ENCODE measurements around the gene PERCC1. TPM values are rescaled to one million over a fixed set of nuclear protein-coding genes. Genes with fewer than 3 reads are reported as not detected.
"Not testable (repeated sequence)": the region's sequence is repeated elsewhere in the genome, so short reads cannot be mapped to it uniquely, and the experiment has no call there.

Gene PERCC1
- total RNA-seq, 6 donors from 2014 or later: 0.27 to 2.2 TPM; not detected in 4

DNA sequence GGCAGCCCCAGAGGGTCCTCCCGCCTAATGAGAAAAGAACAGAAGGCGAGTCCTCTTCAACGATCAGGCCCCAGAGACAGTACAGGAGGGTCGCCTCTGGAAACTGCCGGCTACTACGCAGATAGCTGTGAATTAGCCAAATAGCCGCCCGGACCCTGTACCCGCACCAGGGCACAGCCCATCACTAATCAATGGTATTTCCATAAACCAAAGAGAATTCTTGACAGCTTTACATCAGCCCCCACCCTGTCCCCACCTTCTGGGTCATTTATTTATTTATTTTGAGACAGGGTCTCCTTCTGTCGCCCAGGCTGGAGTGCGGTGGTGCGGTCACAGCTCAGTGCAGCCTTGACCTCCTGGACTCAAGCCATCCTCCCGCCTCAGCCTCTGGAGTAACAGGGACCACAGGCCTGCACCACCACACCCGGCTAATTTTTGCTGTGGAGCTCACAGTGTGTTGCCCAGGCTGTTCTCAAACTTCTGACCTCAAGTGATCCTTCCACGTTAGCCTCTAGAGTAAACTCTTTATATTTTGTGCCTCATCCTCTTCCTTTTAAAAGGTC, 44.8 kb downstream of the PERCC1 start:
- H3K9me3 ChIP-seq: no peaks in the 10 kb centered on the region
- TF ChIP-seq, protein P1, sequence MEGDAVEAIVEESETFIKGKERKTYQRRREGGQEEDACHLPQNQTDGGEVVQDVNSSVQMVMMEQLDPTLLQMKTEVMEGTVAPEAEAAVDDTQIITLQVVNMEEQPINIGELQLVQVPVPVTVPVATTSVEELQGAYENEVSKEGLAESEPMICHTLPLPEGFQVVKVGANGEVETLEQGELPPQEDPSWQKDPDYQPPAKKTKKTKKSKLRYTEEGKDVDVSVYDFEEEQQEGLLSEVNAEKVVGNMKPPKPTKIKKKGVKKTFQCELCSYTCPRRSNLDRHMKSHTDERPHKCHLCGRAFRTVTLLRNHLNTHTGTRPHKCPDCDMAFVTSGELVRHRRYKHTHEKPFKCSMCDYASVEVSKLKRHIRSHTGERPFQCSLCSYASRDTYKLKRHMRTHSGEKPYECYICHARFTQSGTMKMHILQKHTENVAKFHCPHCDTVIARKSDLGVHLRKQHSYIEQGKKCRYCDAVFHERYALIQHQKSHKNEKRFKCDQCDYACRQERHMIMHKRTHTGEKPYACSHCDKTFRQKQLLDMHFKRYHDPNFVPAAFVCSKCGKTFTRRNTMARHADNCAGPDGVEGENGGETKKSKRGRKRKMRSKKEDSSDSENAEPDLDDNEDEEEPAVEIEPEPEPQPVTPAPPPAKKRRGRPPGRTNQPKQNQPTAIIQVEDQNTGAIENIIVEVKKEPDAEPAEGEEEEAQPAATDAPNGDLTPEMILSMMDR (IDR thresholded peaks at IDR 0.05): no peak
- no peak for TF ChIP-seq EP300 (IDR thresholded peaks at IDR 0.05)
- no peak for TF ChIP-seq POLR2A (IDR thresholded peaks at IDR 0.05)
- TF ChIP-seq POLR2AphosphoS5 (IDR thresholded peaks at IDR 0.05): no peak
- no peak for DNase-seq
- peak overlapping the region; percentile 73 to 99 (median 86) for H3K4me3 ChIP-seq
- no peaks in the 10 kb centered on the region for H3K27me3 ChIP-seq
- peaks cover 16 to 48% (median 26%) of the 10 kb centered on the region in 4 donors for H3K4me1 ChIP-seq
- H3K36me3 ChIP-seq: no peaks in the 10 kb centered on the region
- H3K27ac ChIP-seq: peak overlapping the region; percentile 81 to 96 (median 94)
- no peak for ATAC-seq (ENCODE audit: low FRiP score in 2 of 2)
- WGBS, 2 donors: 68 to 81% methylated on average over 11 to 15 of the region's 15 CpGs

DNA sequence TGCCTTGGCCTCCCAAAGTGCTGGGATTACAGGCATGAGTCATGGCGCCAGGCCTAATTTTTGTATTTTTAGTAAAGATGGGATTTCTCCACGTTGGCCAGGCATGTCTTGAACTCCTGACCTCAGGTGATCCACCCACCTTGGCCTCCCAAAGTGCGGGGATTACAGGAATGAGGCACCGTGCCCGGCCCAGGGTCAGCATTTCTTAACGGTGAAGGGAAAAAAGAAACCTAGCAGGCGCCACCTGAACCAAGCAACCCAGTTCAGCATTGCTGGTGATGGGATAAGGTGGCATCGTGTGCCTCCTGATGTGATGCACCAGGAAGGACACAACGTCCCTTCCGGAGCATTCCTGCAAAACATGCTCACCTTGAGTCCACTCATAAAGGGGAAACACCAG, 46.2 kb downstream of the PERCC1 start:
- WGBS, 2 donors: 86 to 94% methylated on average over 10 of the region's 10 CpGs
- H3K9me3 ChIP-seq: no peaks in the 10 kb centered on the region
- H3K27me3 ChIP-seq: no peaks in the 10 kb centered on the region
- DNase-seq (no peak), ATAC-seq (ENCODE audit: low FRiP score in 2 of 2) (no peak)
- no peak overlapping the region for H3K27ac ChIP-seq
- TF ChIP-seq, protein P1 (IDR thresholded peaks at IDR 0.05): no peak
- no peak for TF ChIP-seq EP300 (IDR thresholded peaks at IDR 0.05)
- TF ChIP-seq POLR2AphosphoS5 (IDR thresholded peaks at IDR 0.05): no peak
- no peak for TF ChIP-seq POLR2A (IDR thresholded peaks at IDR 0.05)
- peaks cover 15 to 34% (median 17%) of the 10 kb centered on the region in 4 donors for H3K4me1 ChIP-seq
- H3K36me3 ChIP-seq: no peaks in the 10 kb centered on the region
- H3K4me3 ChIP-seq: no peak overlapping the region

DNA sequence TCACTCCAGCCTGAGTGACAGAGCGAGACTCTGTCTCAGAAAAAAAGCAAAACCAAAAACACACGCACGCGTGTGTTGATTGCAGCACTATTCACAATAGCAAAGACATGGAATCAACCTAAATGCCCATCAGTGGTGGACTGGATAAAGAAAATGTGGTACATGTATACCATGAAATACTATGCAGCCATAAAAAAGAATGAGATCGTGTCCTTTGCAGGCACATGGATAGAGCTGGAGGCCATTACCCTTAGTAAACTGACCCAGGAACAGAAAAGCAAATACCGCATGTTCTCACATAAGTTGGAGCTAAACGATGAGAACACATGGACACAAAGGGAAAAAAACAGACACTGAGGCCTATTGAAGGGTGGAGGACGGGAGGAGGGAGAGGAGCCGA, 48.1 kb downstream of the PERCC1 start:
- not testable (repeated sequence) for H3K4me3 ChIP-seq; H3K36me3 ChIP-seq; DNase-seq; H3K27ac ChIP-seq; H3K27me3 ChIP-seq; ATAC-seq (ENCODE audit: low FRiP score in 2 of 2); H3K9me3 ChIP-seq
- 92 to 95% methylated on average over 9 of the region's 9 CpGs for WGBS, 2 donors
- peaks cover 9 to 15% (median 11%) of the 10 kb centered on the region in 4 donors for H3K4me1 ChIP-seq

GRCh38 chr16:1481906-1482835, 51.3 kb downstream of the PERCC1 start:
- no peak for ATAC-seq (ENCODE audit: low FRiP score in 2 of 2)
- Histone ChIP-seq H3K4me3 (no peak overlapping the region), H3K9me3 (no peaks in the 10 kb centered on the region), H3K27ac (no peak overlapping the region), H3K4me1 (no peaks in the 10 kb centered on the region), H3K27me3 (no peaks in the 10 kb centered on the region), H3K36me3 (no peaks in the 10 kb centered on the region)
- WGBS, 2 donors: 80 to 83% methylated on average over 20 to 28 of the region's 28 CpGs
- no peak for DNase-seq
- TF ChIP-seq, protein P1 (IDR thresholded peaks at IDR 0.05): no peak
- no peak for TF ChIP-seq POLR2A (IDR thresholded peaks at IDR 0.05)
- no peak for TF ChIP-seq POLR2AphosphoS5 (IDR thresholded peaks at IDR 0.05)
- no peak for TF ChIP-seq EP300 (IDR thresholded peaks at IDR 0.05)

Other genes starting within 250 kb of the PERCC1 start
- gene TPSG1, start 205.8 kb upstream of the PERCC1 start, total RNA-seq: 10 to 100 TPM in 1 of 6 donors, 1 to 10 TPM in 2, under 1 TPM in 1, not detected in 2; 0.61 to 38.8 (median 3.7) TPM
- gene TPSB2, start 200.9 kb upstream of the PERCC1 start, total RNA-seq: 100 to 1,000 TPM in 2 of 6 donors, 10 to 100 TPM in 4; 10.5 to 329 (median 70.7) TPM
- 100 to 1,000 TPM in 3 of 6 donors, 10 to 100 TPM in 2, 1 to 10 TPM in 1; 6.4 to 207 (median 99.8) TPM for gene TPSAB1, start 190.4 kb upstream of the PERCC1 start, total RNA-seq
- gene TPSD1, start 175.0 kb upstream of the PERCC1 start, total RNA-seq: 10 to 100 TPM in 2 of 6 donors, 1 to 10 TPM in 4; 1.3 to 14.0 (median 6.4) TPM
- 100 to 1,000 TPM in 1 of 6 donors, 10 to 100 TPM in 5; 51.4 to 113 (median 92.0) TPM for gene UBE2I, start 121.4 kb upstream of the PERCC1 start, total RNA-seq
- 10 to 100 TPM in 3 of 6 donors, 1 to 10 TPM in 3; 3.2 to 57.6 (median 11.5) TPM for gene BAIAP3, start 97.4 kb upstream of the PERCC1 start, total RNA-seq
- 10 to 100 TPM; 55.6 to 74.5 (median 65.1) TPM for gene TSR3, start 79.2 kb upstream of the PERCC1 start, total RNA-seq
- gene GNPTG, start 79.1 kb upstream of the PERCC1 start, total RNA-seq: 100 to 1,000 TPM in 1 of 6 donors, 10 to 100 TPM in 5; 32.8 to 106 (median 93.0) TPM
- 10 to 100 TPM in 5 of 6 donors, 1 to 10 TPM in 1; 7.6 to 83.8 (median 28.0) TPM for gene UNKL, start 16.4 kb upstream of the PERCC1 start, total RNA-seq
- gene UQCC4, start 10.3 kb upstream of the PERCC1 start, total RNA-seq: 10 to 100 TPM in 3 of 6 donors, 1 to 10 TPM in 3; 3.1 to 16.3 (median 9.9) TPM
- 1 to 10 TPM in 4 of 6 donors, under 1 TPM in 1, not detected in 1; 0.30 to 5.4 (median 2.9) TPM for gene CCDC154, start 13.5 kb downstream of the PERCC1 start, total RNA-seq
- 100 to 1,000 TPM in 4 of 6 donors, 10 to 100 TPM in 2; 78.0 to 463 (median 147) TPM for gene CLCN7, start 44.0 kb downstream of the PERCC1 start, total RNA-seq
- gene PTX4, start 57.9 kb downstream of the PERCC1 start, total RNA-seq: under 1 TPM in 3 of 6 donors, not detected in 3; 0.30 to 0.34 (median 0.34) TPM
- 100 to 1,000 TPM in 1 of 6 donors, 10 to 100 TPM in 5; 13.8 to 130 (median 41.5) TPM for gene TELO2, start 62.3 kb downstream of the PERCC1 start, total RNA-seq
- 100 to 1,000 TPM in 1 of 6 donors, 10 to 100 TPM in 5; 31.4 to 112 (median 48.4) TPM for gene TMEM204, start 102.6 kb downstream of the PERCC1 start, total RNA-seq
- 100 to 1,000 TPM in 1 of 6 donors, 10 to 100 TPM in 5; 32.1 to 152 (median 49.8) TPM for gene IFT140, start 181.0 kb downstream of the PERCC1 start, total RNA-seq
- 10 to 100 TPM; 16.3 to 57.6 (median 20.6) TPM for gene CRAMP1, start 181.3 kb downstream of the PERCC1 start, total RNA-seq
- gene JPT2, start 247.2 kb downstream of the PERCC1 start, total RNA-seq: 10 to 100 TPM; 15.8 to 60.5 (median 38.3) TPM